ENCODE data around the gene EMP1.
A peak's percentile ranks its signal among the peaks of the same experiment; 100 is the strongest.

Gene EMP1, protein sequence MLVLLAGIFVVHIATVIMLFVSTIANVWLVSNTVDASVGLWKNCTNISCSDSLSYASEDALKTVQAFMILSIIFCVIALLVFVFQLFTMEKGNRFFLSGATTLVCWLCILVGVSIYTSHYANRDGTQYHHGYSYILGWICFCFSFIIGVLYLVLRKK

GRCh38 chr12:13196130-13196921 is at the start of gene EMP1:
Gene EMP1, plus strand, starts transcription at chr12:13196726. Its CDS starts 14,785 bp downstream, at chr12:13211511.
- peak; percentile 97 for DNase-seq

DNA sequence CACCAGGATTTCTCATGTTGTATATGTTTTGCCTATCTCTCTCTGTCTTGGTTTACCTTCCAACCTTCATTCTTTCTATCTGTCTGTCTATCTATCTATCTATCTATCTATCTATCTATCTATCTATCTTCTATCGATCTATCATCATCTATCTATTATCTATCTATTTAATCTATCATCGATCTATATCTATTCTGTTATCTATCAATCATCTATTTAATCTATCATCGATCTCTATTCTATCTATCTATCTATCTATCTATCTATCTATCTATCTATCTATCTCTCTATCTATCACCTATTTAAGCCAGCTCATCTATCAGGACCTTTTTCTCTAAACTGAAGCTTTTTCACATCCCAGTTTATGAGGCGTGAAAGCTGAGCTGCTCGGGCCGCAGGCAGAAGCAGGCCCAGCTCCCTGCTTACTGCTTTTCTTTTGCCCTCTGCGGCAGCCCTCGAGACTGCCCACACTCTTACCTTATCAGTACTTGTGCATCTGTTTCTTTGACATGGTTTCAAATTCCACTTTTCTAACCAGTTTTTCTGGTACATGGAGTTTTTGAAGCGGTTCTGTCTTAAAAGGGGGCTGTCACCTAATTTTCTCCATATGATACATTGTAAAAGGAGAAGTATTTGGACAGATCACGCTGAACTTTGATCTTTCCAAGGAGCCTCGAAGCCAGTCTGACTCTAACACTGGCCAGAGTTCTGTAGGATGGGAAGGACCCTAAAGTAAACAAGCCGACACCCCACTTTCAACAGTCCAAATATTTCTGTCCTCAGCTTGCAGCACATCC is 48.6 kb upstream of the EMP1 start:
- no peak for DNase-seq

GRCh38 chr12:13148485-13148847 is 48.1 kb upstream of the EMP1 start:
- no peak for DNase-seq

DNA sequence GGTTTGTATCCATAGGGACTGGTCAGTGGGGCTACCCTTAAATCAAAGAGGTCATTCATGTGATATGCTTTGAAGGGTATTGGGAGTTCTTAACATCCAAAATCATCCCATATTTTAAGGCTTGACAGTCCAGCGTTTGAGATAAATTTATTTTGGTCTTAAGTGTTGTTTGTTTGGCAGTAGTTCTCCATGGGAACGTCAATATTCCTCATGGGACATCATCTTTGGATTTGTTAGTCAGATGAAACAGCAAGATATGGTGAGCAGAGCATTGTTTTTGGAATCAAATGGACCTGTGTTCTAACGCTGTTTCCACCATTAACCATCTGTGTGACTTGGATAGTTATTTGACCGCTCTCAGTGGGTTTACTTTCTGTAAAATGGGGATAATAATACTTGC is 47.1 kb upstream of the EMP1 start:
- DNase-seq, result no peak

GRCh38 chr12:13152281-13152680 is 44.2 kb upstream of the EMP1 start:
- DNase-seq, result peak; percentile 59

GRCh38 chr12:13152756-13153155 is 43.8 kb upstream of the EMP1 start:
- no peak for DNase-seq

DNA sequence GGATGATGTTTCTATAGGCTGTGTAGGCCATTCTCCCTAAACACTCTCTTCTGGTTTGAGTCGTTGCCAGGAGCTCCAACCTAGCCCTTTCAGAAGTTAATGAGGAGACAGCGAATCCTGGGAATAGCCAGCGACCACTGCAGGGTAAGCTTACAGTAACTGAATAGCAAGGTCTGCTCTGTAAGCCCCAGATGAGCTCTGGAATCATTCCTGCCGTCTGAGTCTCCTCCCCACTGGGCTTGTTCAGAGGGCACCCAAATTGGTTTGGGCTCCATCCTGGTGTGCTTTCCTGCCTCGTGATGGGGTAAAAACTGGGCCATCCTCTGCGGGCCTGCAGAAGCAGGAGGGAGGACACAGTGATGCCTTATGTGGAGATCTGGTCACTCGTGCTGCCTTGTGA is 43.3 kb upstream of the EMP1 start:
- DNase-seq, result no peak

- DNase-seq, result no peak
These were observed 42.4 kb upstream of the EMP1 start for GRCh38 chr12:13154027-13154538.

DNA sequence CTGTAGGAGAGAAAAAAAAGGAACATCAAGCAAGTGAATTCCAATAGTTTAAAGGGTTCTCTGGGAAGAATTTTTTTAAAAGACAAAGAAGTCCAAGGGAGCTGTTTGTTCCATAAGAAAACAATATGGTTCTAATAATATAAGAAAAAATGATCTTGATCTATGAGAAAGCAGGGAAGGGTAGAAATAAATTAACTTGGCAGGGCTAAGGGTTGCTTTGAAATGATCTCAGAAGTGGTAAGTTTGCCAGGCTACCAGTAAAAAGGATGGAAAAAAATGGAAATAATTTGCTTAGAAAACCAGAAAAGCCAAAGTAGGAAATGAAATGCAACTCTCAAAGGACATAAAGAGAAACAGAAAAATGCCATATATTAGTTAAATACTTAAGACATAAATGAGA is 41.7 kb upstream of the EMP1 start:
- no peak for DNase-seq

DNA sequence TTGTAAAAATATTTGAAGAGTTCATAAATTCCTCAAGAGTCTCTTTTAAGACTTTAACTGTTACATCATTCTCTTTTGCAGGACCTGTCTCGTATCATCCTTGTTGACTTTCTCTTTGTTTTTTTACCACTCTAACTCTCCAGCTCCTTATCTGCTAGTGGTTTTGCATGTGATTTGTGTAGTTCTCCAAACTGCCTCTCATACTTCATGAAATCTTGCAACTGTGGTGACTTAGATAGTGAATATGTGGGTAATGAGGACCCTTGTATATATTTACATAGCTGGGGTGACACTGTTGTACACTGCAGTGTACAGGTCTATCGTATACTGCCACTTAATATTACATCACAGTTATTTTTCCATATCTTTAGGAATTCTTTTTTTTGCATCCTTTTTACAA is 40.2 kb upstream of the EMP1 start:
- DNase-seq, result no peak

DNA sequence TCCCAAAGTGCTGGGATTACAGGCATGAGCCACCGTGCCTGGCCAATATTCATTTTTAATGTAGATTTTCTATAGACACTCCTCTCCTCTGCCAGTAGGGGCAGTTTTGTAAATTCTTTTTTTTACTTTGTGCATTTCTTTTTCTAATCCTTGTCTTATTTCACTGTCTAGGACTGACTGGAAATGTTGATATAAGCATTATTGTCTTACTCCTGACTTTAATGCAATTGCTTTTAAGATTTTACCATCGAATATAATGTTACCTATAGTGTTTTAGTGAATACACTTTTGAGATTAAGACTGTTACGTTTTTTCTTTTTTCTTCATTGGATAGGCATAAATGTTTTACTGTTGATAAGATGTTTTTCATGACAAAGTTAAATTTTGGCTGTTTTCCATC is 35.4 kb upstream of the EMP1 start:
- DNase-seq, result no peak

DNA sequence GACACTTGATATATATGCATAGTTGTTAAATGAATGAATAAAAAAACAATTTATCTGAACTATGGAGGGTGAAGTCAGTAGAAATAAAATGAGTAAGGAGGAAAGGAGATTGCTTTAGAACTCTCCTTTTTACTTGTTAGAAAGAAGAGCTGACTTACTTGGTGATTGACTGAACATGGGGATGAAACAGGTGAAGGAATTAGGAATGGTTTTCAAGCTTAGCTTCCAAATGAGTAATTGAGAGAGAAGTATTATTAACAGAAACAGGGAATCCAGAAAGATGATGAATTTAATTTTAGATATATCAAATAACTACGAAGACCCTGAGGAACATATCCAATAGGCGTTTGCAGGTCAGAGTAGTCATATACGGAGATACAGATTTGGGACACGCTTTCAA is 33.6 kb upstream of the EMP1 start:
- no peak for DNase-seq

DNA sequence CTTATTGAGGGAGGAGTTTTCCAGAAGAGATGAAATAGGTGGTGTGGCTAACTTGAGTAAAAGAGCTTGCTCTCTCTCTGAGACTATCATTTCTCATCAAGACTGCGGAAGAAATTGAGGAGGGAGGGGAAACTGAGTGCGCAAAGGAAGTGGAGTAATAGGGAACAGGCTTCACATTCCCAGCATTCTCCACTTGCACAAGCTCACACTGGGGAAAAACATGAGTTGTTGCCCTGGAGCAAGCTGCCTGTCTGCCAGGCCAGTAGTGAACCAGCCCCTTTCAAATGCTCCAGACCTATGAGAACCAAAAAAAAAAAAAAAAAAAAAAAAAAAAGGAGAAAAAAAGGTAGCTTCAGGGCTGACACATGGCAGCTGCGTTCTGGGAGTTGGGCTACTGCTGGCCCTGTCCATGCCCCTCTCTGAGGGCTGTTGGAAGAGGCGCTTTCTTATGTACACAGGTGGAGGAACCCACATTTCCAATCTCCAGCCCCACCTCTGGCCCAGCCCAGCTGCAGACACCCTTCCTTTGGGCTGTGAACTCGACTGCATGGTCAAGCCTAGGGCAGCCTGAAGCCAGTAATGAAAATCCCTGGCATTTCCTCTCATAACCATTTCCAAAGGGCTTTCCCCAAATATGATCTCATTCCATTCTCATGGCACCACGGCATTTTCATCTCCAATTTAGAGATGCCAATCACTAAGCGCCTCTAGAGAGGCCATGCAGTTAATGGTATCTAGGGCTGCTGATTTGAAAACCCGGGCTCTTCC is 32.5 kb upstream of the EMP1 start:
- no peak for DNase-seq

GRCh38 chr12:13164921-13165616 is 31.5 kb upstream of the EMP1 start:
- DNase-seq, result no peak

DNA sequence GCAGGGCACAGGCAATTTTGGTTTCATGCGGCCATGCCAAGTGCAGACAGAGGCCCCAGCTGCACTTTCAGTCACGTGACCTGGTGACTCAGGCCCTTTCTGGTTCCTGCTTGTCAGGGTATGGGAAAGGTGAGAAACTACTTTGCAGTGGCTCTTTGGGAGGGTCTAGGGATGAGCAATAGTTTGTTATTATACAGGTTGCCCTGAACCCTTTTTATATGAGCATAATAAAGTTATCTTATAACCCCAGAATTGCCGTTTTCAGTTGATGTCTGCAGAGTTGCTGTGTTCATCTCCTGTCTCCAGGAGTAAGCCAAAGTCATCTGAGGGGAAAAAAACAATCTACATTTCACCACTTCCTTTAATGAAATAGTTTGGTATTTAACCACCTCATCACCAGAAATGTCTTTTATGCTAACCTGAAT is 30.9 kb upstream of the EMP1 start:
- peak; percentile 62 for DNase-seq

DNA sequence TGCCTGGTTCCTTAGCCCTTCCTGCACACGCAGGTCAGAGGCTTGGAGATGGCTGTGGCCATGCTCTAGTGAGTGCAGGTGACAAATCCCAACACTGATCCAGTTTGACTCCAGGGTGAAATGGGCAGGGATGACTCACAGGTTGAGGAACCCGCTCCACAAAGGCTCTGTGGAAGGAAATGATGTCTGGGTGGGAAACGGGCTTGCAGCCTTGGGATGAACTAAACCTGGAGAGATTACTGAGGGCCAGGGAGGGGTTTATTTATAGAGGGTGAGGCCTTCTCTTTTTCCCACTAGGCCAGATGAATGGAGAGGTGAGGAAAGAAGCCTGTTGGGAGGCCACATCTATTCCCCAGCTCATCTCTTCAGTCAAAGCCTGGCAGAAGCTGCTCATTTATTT is 29.3 kb upstream of the EMP1 start:
- DNase-seq, result no peak

- no peak for DNase-seq
These were observed 28.6 kb upstream of the EMP1 start for GRCh38 chr12:13167906-13168305.

- DNase-seq, result no peak
These were observed 27.3 kb upstream of the EMP1 start for GRCh38 chr12:13169272-13169671.

DNA sequence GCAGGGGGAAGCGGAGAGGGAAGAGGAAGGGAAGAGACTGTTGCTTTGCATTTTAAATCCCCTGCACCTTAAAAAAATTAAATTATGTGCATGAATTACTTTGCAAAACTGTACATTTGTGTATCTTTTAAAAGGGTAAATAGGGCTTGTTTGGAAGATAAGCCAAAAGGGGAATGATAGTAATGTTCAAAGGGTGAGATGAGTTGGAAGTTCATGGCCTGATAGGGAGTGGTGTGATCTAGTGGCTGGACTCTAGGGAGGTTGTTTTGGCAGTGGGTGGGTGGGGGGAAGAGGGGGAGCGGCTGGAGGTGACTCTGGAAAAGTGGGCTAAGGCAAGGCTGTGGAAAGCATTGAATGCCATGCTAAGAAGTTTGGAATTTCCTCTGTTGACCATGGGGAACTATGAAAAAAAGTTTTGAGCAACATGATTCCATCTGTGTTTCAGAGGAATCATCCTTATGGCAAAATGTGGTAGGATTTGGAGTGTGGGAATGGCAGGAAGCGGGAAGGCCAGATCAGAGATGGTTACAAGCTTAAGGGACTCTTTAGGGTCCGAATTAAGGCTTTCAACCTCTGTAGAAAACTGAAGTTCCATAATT is 25.5 kb upstream of the EMP1 start:
- no peak for DNase-seq

- DNase-seq, result peak; percentile 87
These were observed 24.3 kb upstream of the EMP1 start for GRCh38 chr12:13171921-13172859.
